ENCODE measurements around the gene KDM5B.

GRCh38 chr1:202811296-202812175, 3.3 kb upstream of the KDM5B start:
- no peak for TF ChIP-seq CSRNP3 (CRISPR knock-in tag; IDR thresholded peaks at IDR 0.05)
- TF ChIP-seq, protein P1, sequence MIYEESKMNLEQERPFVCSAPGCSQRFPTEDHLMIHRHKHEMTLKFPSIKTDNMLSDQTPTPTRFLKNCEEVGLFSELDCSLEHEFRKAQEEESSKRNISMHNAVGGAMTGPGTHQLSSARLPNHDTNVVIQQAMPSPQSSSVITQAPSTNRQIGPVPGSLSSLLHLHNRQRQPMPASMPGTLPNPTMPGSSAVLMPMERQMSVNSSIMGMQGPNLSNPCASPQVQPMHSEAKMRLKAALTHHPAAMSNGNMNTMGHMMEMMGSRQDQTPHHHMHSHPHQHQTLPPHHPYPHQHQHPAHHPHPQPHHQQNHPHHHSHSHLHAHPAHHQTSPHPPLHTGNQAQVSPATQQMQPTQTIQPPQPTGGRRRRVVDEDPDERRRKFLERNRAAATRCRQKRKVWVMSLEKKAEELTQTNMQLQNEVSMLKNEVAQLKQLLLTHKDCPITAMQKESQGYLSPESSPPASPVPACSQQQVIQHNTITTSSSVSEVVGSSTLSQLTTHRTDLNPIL (CRISPR knock-in tag; IDR thresholded peaks at IDR 0.05; ENCODE audit: low read depth): no peak
- TF ChIP-seq TCF4 (CRISPR knock-in tag; IDR thresholded peaks at IDR 0.05; ENCODE audit: borderline replicate concordance): no peak
- TF ChIP-seq SNAI2 (CRISPR knock-in tag; IDR thresholded peaks at IDR 0.05): no peak
- no peak for TF ChIP-seq PATZ1 (CRISPR knock-in tag; IDR thresholded peaks at IDR 0.05; ENCODE audit: borderline replicate concordance)
- TF ChIP-seq BACH2 (CRISPR knock-in tag; IDR thresholded peaks at IDR 0.05; ENCODE audit: borderline replicate concordance): no peak
- no peak for TF ChIP-seq ZFP3 (CRISPR knock-in tag; IDR thresholded peaks at IDR 0.05)
- no peak for TF ChIP-seq ARNTL (CRISPR knock-in tag; IDR thresholded peaks at IDR 0.05; ENCODE audit: borderline replicate concordance, low read depth)
- no peak for TF ChIP-seq ZC3H10 (CRISPR knock-in tag; IDR thresholded peaks at IDR 0.05)
- no peak for TF ChIP-seq RARB (CRISPR knock-in tag; IDR thresholded peaks at IDR 0.05)
- TF ChIP-seq OSR1 (CRISPR knock-in tag; IDR thresholded peaks at IDR 0.05): no peak
- TF ChIP-seq ZFP30 (CRISPR knock-in tag; IDR thresholded peaks at IDR 0.05): no peak
- no peak for TF ChIP-seq ZNF8 (CRISPR knock-in tag; IDR thresholded peaks at IDR 0.05)

Measured in SK-N-SH treated with all-trans-retinoic acid at 6 μM for 48 hours (cell line).